ENCODE results near the gene CMA1. TPM values are rescaled to one million over a fixed set of nuclear protein-coding genes. Genes with fewer than 3 reads are reported as not detected.
A peak's percentile ranks its signal among the peaks of the same experiment; 100 is the strongest.

Gene CMA1
- total RNA-seq, 1 donor from 2014 or later = not detected

DNA sequence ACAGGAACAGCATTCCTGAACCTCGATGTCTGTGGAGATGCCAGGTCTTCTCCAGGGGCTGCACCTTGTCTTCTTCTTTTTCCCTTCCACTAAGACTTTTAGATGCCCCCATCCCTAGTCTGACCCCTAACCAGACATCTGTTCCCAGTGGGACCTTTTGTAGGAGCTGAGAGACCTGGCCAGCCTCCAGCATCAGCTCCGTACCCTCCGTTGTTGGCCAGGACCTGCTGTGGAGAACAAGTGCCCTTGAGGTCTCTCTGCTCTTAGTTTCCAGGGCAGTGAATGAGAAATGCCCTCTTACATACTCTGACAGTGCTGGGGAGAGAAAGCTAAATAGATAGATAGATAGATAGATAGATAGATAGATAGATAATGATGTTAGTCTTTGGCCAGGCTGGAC, 48.7 kb downstream of the CMA1 start:
- no peaks in the 10 kb centered on the region for H3K9me3 Mint-ChIP-seq (ENCODE audit: unreplicated experiment)
- H3K36me3 Mint-ChIP-seq (ENCODE audit: low read depth, unreplicated experiment) = peaks cover 16% of the 10 kb centered on the region
- H3K4me1 Mint-ChIP-seq (ENCODE audit: unreplicated experiment) = peaks cover 28% of the 10 kb centered on the region
- TF ChIP-seq, protein P1, sequence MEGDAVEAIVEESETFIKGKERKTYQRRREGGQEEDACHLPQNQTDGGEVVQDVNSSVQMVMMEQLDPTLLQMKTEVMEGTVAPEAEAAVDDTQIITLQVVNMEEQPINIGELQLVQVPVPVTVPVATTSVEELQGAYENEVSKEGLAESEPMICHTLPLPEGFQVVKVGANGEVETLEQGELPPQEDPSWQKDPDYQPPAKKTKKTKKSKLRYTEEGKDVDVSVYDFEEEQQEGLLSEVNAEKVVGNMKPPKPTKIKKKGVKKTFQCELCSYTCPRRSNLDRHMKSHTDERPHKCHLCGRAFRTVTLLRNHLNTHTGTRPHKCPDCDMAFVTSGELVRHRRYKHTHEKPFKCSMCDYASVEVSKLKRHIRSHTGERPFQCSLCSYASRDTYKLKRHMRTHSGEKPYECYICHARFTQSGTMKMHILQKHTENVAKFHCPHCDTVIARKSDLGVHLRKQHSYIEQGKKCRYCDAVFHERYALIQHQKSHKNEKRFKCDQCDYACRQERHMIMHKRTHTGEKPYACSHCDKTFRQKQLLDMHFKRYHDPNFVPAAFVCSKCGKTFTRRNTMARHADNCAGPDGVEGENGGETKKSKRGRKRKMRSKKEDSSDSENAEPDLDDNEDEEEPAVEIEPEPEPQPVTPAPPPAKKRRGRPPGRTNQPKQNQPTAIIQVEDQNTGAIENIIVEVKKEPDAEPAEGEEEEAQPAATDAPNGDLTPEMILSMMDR (IDR thresholded peaks at IDR 0.05; ENCODE audit: unreplicated experiment) = no peak
- H3K4me3 Mint-ChIP-seq (ENCODE audit: unreplicated experiment) = peak overlapping the region; percentile 32
- no peak for DNase-seq (ENCODE audit: low spot score)
- H3K27me3 Mint-ChIP-seq (ENCODE audit: unreplicated experiment) = peaks cover 10% of the 10 kb centered on the region
- no peak overlapping the region for H3K27ac Mint-ChIP-seq (ENCODE audit: unreplicated experiment)

DNA sequence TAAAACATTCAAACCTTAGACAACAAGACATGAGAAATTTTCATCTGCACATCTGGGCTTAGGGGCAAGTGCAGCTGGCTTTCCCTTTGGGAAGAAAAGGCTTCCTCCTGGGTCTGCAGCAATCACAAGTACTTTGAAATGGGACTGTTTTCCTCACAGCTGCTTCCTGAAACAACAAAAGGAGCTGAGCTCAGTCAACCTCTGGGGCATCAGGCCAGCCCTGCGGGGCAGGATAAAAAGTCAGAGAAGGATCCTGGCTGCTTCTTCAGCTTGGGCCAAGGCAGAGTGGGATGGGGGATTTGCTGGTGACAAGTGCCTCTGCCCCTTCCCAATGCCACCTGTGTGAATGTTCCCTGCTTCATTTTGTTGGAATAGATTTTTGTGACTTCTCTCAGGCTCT, 49.3 kb downstream of the CMA1 start:
- Mint-ChIP-seq H3K27me3 (ENCODE audit: unreplicated experiment) (peaks cover 10% of the 10 kb centered on the region), H3K9me3 (ENCODE audit: unreplicated experiment) (peaks cover 5% of the 10 kb centered on the region), H3K4me3 (ENCODE audit: unreplicated experiment) (peak overlapping the region; percentile 14), H3K36me3 (ENCODE audit: low read depth, unreplicated experiment) (peaks cover 21% of the 10 kb centered on the region), H3K4me1 (ENCODE audit: unreplicated experiment) (peaks cover 28% of the 10 kb centered on the region), H3K27ac (ENCODE audit: unreplicated experiment) (peak overlapping the region; percentile 64)
- TF ChIP-seq, protein P1 (IDR thresholded peaks at IDR 0.05; ENCODE audit: unreplicated experiment) = no peak
- no peak for DNase-seq (ENCODE audit: low spot score)

DNA sequence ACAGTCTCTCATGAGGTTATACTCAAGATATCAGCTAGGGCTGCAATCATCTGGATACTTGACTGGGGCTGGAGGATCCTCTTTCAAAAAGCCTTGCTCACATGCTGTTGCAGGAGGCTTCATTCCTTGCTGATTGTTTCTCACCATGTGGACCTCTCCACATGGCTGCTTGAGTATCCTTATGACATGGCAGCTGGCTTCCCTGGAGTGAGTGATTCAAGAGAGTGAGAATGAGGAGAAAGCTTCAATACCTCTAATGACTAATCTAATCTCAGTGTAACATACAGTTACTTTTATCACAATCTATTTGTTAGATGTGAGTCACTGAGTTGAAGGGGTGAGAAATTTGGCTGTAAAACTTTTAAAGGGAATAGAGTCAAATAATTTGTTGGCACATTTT, 51.1 kb downstream of the CMA1 start:
- Mint-ChIP-seq H3K4me1 (ENCODE audit: unreplicated experiment) (peaks cover 28% of the 10 kb centered on the region), H3K36me3 (ENCODE audit: low read depth, unreplicated experiment) (peaks cover 31% of the 10 kb centered on the region), H3K9me3 (ENCODE audit: unreplicated experiment) (peaks cover 12% of the 10 kb centered on the region), H3K27ac (ENCODE audit: unreplicated experiment) (no peak overlapping the region), H3K4me3 (ENCODE audit: unreplicated experiment) (no peak overlapping the region), H3K27me3 (ENCODE audit: unreplicated experiment) (peaks cover 10% of the 10 kb centered on the region)
- DNase-seq (ENCODE audit: low spot score) = no peak
- TF ChIP-seq, protein P1 (IDR thresholded peaks at IDR 0.05; ENCODE audit: unreplicated experiment) = no peak

Other genes with a start within 250 kb of the CMA1 start
- gene TGM1, start 245.1 kb downstream of the CMA1 start, total RNA-seq (ENCODE audit: unreplicated experiment) = 1.7 TPM
- 17.7 TPM for gene RABGGTA, start 236.7 kb downstream of the CMA1 start, total RNA-seq (ENCODE audit: unreplicated experiment)
- gene DHRS1, start 208.5 kb downstream of the CMA1 start, total RNA-seq (ENCODE audit: unreplicated experiment) = 17.7 TPM
- 27.2 TPM for gene NOP9, start 208.4 kb downstream of the CMA1 start, total RNA-seq (ENCODE audit: unreplicated experiment)
- 0.82 TPM for gene CIDEB, start 200.3 kb downstream of the CMA1 start, total RNA-seq (ENCODE audit: unreplicated experiment)
- gene LTB4R2, start 198.1 kb downstream of the CMA1 start, total RNA-seq (ENCODE audit: unreplicated experiment) = 13.3 TPM
- gene LTB4R, start 196.8 kb downstream of the CMA1 start, total RNA-seq (ENCODE audit: unreplicated experiment) = 9.5 TPM
- 74.6 TPM for gene ADCY4, start 173.2 kb downstream of the CMA1 start, total RNA-seq (ENCODE audit: unreplicated experiment)
- 2.6 TPM for gene RIPK3, start 168.3 kb downstream of the CMA1 start, total RNA-seq (ENCODE audit: unreplicated experiment)
- gene NFATC4, start 140.1 kb downstream of the CMA1 start, total RNA-seq (ENCODE audit: unreplicated experiment) = 42.4 TPM
- 49.0 TPM for gene NYNRIN, start 109.3 kb downstream of the CMA1 start, total RNA-seq (ENCODE audit: unreplicated experiment)
- gene CBLN3, start 78.6 kb downstream of the CMA1 start, total RNA-seq (ENCODE audit: unreplicated experiment) = 1.5 TPM
- gene KHNYN, start 78.3 kb downstream of the CMA1 start, total RNA-seq (ENCODE audit: unreplicated experiment) = 43.8 TPM
- 34.9 TPM for gene SDR39U1, start 65.5 kb downstream of the CMA1 start, total RNA-seq (ENCODE audit: unreplicated experiment)
- not detected for gene CTSG, start 68.0 kb upstream of the CMA1 start, total RNA-seq (ENCODE audit: unreplicated experiment)
- not detected for gene GZMH, start 101.4 kb upstream of the CMA1 start, total RNA-seq (ENCODE audit: unreplicated experiment)
- not detected for gene GZMB, start 125.9 kb upstream of the CMA1 start, total RNA-seq (ENCODE audit: unreplicated experiment)